K562 (cell line): ENCODE data around the gene SLC4A1. TPM values are rescaled to one million over a fixed set of nuclear protein-coding genes. Genes with fewer than 3 reads are reported as not detected.

Source experiments
- CREM ChIP-seq: IDR thresholded peaks from 2 replicates; pipeline ENCODE4 v1.6.1; 2014; ENCODE audit warnings: antibody characterized with exemption, low read depth
- EHMT2 ChIP-seq: fragments of 450-650 bp; IDR thresholded peaks from 2 replicates; pipeline ENCODE4 v1.6.1; 2018; ENCODE audit warnings: antibody characterized with exemption
- MEF2D ChIP-seq: conservative IDR thresholded peaks from 2 replicates; pipeline ENCODE4 v1.6.1; 2016; ENCODE audit warnings: low read depth, missing genetic modification characterization, missing compliant biosample characterization
- NCOA6 ChIP-seq: fragments of 450-650 bp; IDR thresholded peaks from 2 replicates; pipeline ENCODE4 v1.6.1; 2017; ENCODE audit warnings: mild to moderate bottlenecking
- SIRT6 ChIP-seq: IDR thresholded peaks from one replicate; pipeline ENCODE4 v1.6.1; 2012; ENCODE audit warnings: low read depth, mild to moderate bottlenecking, control low read depth, inconsistent platforms, low read length, moderate library complexity
- SMARCC2 ChIP-seq: fragments of 450-650 bp; IDR thresholded peaks from 2 replicates; pipeline ENCODE4 v1.6.1; 2017; ENCODE audit warnings: antibody characterized with exemption, moderate library complexity, mild to moderate bottlenecking, low read depth
- TCF3 ChIP-seq: sonication (generic); formaldehyde crosslinking; IDR thresholded peaks from 2 replicates; pipeline ENCODE4 v1.4.0; 2020; ENCODE audit warnings: mild to moderate bottlenecking, missing genetic modification reagents
- TEAD2 ChIP-seq: fragments of 450-650 bp; IDR thresholded peaks from 2 replicates; pipeline ENCODE4 v1.6.1; 2016; ENCODE audit warnings: missing genetic modification characterization, control low read depth, missing compliant biosample characterization
- ZNF146 ChIP-seq: IDR thresholded peaks from one replicate; pipeline ENCODE4 v1.6.1; 2018; ENCODE audit warnings: missing compliant biosample characterization; ENCODE audit not compliant: unreplicated experiment
- ZNF165 ChIP-seq: fragments of 250-450 bp; sonication (Bioruptor Pico); IDR thresholded peaks from 2 replicates; pipeline ENCODE4 v1.4.0; 2020; ENCODE audit warnings: borderline replicate concordance
- ZNF175 ChIP-seq: fragments of 200-800 bp; sonication (Bioruptor generic); IDR thresholded peaks from 2 replicates; pipeline ENCODE4 v1.6.1; 2016; ENCODE audit warnings: low read depth, mild to moderate bottlenecking, missing genetic modification characterization, missing compliant biosample characterization
- ZNF3 ChIP-seq: fragments of 250-450 bp; sonication (Bioruptor Pico); IDR thresholded peaks from 2 replicates; pipeline ENCODE4 v1.5.0; 2021; ENCODE audit warnings: mild to moderate bottlenecking, moderate library complexity
- ZNF431 ChIP-seq: sonication (generic); formaldehyde crosslinking; IDR thresholded peaks from 2 replicates; pipeline ENCODE4 v1.8.0; 2022; ENCODE audit warnings: mild to moderate bottlenecking, missing genetic modification reagents
- ZNF707 ChIP-seq: fragments of 250-450 bp; sonication (Bioruptor Pico); conservative IDR thresholded peaks from 2 replicates; pipeline ENCODE4 v1.8.0; 2022; ENCODE audit warnings: inconsistent platforms, mild to moderate bottlenecking, moderate library complexity
- ZNF780A ChIP-seq: fragments of 250-450 bp; sonication (Bioruptor Pico); IDR thresholded peaks from 2 replicates; pipeline ENCODE4 v1.5.0; 2021; ENCODE audit warnings: mild to moderate bottlenecking
- polyA plus RNA-seq, 8 experiments: library from polyadenylated mRNA; depleted of rRNA in 4 of 8; stranded (reverse) in 5 of 8; unstranded in 3 of 8; fragments of >200 nt; fragmentation: Nextera tagmentation in 2 of 8; fragmentation: Illumina TruSeq in 1 of 8; extraction: Ambion mirVana in 2 of 8; extraction: Trizol in 1 of 8; gene quantifications; 2 replicates each; pipeline versions ENCODE4 v1.2.1 to v1.2.3, GENCODE V29; 2011 to 2014; ENCODE audit warnings: inconsistent platforms in 1 of 8, missing spikeins in 1 of 8
- total RNA-seq, 7 experiments: library from RNA; depleted of rRNA in 6 of 7; stranded (reverse); fragments of >200 nt in 6 of 7; fragmentation: Illumina TruSeq in 2 of 7; extraction: Trizol in 2 of 7; gene quantifications; 2 replicates each; pipeline versions ENCODE4 v1.2.1 to v1.2.3, GENCODE V29; 2011 to 2021; ENCODE audit warnings: low replicate concordance in 1 of 7
- TF ChIP-seq, protein P1 (sequence below): fragments of 250-450 bp; sonication (Bioruptor Pico); IDR thresholded peaks from 2 replicates; pipeline ENCODE4 v1.5.0; 2021
- TF ChIP-seq, protein P2 (sequence below): sonication (generic); formaldehyde crosslinking; IDR thresholded peaks from 2 replicates; pipeline ENCODE4 v1.5.0; 2020; ENCODE audit warnings: missing genetic modification reagents
- TF ChIP-seq, protein P3 (sequence below): fragments of 450-650 bp; IDR thresholded peaks from 2 replicates; pipeline ENCODE4 v1.6.1; 2017; ENCODE audit warnings: antibody characterized with exemption
- TF ChIP-seq, protein P4 (sequence below): fragments of 450-650 bp; conservative IDR thresholded peaks from 2 replicates; pipeline ENCODE4 v1.6.1; 2016; ENCODE audit warnings: missing genetic modification characterization, low read depth, mild to moderate bottlenecking, control low read depth, missing compliant biosample characterization
- TF ChIP-seq, protein P5 (sequence below): sonication (generic); formaldehyde crosslinking; IDR thresholded peaks from 2 replicates; pipeline ENCODE4 v1.8.1; 2023; ENCODE audit warnings: mild to moderate bottlenecking, missing genetic modification reagents, moderate library complexity
- TF ChIP-seq, protein P6 (sequence below): fragments of 450-650 bp; formaldehyde crosslinking; IDR thresholded peaks from 2 replicates; pipeline ENCODE4 v1.4.0; 2022; ENCODE audit warnings: missing genetic modification characterization

Gene SLC4A1
- total and polyA plus RNA-seq, 9 of the 15 experiments (the other 6 are each of a cell fraction or from before 2014, with no cell fraction given): 0.14 to 1.00 (median 0.53) TPM

DNA sequence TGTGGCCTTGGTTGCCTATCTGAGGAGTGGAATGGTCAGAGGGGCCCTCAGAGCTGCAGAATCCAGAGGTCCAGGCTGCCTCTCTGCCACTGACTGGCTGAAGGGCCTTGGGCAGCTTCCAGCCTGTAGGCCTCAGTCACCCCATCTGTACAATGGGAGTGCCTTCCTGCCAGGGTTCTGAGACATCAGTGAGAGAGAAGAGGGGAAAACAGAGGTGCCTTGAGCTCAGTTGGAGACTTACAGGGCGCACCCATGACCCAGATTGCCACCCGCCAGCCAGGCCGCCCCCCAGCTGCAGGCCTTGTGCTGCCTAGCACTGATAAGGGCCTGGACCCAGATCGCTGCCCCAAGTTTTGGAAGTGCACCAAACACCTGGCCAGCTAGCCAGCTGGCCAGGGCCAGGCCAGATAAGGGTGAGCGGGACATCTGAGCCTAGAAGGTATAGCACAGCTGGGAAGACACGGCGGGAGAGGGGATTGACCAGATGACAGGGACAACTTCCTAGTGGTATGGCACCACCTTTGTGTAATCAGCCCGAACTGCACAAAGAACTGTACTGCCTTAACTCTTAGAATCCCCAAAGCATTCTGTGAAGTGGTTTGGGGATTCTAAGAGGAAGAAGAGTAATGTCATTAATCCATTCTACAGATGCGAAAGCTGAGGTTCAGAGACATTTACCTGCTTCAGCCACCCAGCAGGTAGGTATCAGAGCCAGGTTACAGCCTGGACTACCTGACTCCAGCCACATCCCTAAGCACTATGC lies 1.4 kb downstream of the SLC4A1 start (continued):
- TF ChIP-seq, protein P1, sequence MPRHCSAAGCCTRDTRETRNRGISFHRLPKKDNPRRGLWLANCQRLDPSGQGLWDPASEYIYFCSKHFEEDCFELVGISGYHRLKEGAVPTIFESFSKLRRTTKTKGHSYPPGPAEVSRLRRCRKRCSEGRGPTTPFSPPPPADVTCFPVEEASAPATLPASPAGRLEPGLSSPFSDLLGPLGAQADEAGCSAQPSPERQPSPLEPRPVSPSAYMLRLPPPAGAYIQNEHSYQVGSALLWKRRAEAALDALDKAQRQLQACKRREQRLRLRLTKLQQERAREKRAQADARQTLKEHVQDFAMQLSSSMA (CRISPR knock-in tag): no peak
- no peak for TF ChIP-seq EHMT2
- TF ChIP-seq, protein P2, sequence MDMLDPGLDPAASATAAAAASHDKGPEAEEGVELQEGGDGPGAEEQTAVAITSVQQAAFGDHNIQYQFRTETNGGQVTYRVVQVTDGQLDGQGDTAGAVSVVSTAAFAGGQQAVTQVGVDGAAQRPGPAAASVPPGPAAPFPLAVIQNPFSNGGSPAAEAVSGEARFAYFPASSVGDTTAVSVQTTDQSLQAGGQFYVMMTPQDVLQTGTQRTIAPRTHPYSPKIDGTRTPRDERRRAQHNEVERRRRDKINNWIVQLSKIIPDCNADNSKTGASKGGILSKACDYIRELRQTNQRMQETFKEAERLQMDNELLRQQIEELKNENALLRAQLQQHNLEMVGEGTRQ: no peak
- peak; percentile 100 for TF ChIP-seq ZNF431 (CRISPR knock-in tag)
- TF ChIP-seq NCOA6: no peak
- TF ChIP-seq, protein P3, sequence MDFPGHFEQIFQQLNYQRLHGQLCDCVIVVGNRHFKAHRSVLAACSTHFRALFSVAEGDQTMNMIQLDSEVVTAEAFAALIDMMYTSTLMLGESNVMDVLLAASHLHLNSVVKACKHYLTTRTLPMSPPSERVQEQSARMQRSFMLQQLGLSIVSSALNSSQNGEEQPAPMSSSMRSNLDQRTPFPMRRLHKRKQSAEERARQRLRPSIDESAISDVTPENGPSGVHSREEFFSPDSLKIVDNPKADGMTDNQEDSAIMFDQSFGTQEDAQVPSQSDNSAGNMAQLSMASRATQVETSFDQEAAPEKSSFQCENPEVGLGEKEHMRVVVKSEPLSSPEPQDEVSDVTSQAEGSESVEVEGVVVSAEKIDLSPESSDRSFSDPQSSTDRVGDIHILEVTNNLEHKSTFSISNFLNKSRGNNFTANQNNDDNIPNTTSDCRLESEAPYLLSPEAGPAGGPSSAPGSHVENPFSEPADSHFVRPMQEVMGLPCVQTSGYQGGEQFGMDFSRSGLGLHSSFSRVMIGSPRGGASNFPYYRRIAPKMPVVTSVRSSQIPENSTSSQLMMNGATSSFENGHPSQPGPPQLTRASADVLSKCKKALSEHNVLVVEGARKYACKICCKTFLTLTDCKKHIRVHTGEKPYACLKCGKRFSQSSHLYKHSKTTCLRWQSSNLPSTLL: peak; percentile 42; the same call in 1 of the 2 replicates
- TF ChIP-seq, protein P4, sequence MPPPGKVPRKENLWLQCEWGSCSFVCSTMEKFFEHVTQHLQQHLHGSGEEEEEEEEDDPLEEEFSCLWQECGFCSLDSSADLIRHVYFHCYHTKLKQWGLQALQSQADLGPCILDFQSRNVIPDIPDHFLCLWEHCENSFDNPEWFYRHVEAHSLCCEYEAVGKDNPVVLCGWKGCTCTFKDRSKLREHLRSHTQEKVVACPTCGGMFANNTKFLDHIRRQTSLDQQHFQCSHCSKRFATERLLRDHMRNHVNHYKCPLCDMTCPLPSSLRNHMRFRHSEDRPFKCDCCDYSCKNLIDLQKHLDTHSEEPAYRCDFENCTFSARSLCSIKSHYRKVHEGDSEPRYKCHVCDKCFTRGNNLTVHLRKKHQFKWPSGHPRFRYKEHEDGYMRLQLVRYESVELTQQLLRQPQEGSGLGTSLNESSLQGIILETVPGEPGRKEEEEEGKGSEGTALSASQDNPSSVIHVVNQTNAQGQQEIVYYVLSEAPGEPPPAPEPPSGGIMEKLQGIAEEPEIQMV (tag): peak; percentile 74
- peak; percentile 93 for TF ChIP-seq ZNF175 (CRISPR knock-in tag)
- TF ChIP-seq ZNF707 (CRISPR knock-in tag): no peak; the same call in 1 of the 2 replicates
- TF ChIP-seq ZNF146 (CRISPR knock-in tag): no peak
- no peak for TF ChIP-seq ZNF780A (CRISPR knock-in tag)
- no peak for TF ChIP-seq ZNF3 (CRISPR knock-in tag)
- no peak for TF ChIP-seq ZNF165 (CRISPR knock-in tag)
- TF ChIP-seq CREM: peak; percentile 71
- TF ChIP-seq, protein P5, sequence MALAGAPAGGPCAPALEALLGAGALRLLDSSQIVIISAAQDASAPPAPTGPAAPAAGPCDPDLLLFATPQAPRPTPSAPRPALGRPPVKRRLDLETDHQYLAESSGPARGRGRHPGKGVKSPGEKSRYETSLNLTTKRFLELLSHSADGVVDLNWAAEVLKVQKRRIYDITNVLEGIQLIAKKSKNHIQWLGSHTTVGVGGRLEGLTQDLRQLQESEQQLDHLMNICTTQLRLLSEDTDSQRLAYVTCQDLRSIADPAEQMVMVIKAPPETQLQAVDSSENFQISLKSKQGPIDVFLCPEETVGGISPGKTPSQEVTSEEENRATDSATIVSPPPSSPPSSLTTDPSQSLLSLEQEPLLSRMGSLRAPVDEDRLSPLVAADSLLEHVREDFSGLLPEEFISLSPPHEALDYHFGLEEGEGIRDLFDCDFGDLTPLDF (CRISPR knock-in tag): peak; percentile 22; the same call in 1 of the 2 replicates
- TF ChIP-seq TEAD2 (tag): peak; percentile 50; the same call in 1 of the 2 replicates
- TF ChIP-seq TCF3 (CRISPR knock-in tag): peak; percentile 100
- no peak for TF ChIP-seq SIRT6
- peak; percentile 84 for TF ChIP-seq MEF2D (tag)
- peak; percentile 87 for TF ChIP-seq SMARCC2
- TF ChIP-seq, protein P6, sequence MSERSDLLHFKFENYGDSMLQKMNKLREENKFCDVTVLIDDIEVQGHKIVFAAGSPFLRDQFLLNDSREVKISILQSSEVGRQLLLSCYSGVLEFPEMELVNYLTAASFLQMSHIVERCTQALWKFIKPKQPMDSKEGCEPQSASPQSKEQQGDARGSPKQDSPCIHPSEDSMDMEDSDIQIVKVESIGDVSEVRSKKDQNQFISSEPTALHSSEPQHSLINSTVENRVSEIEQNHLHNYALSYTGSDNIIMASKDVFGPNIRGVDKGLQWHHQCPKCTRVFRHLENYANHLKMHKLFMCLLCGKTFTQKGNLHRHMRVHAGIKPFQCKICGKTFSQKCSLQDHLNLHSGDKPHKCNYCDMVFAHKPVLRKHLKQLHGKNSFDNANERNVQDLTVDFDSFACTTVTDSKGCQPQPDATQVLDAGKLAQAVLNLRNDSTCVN (CRISPR knock-in tag): no peak
